ENCODE measurements around the gene CRLF3.

GRCh38 chr17:30824356-30825145 is at the start of gene CRLF3:
- TF ChIP-seq CTCF (conservative IDR thresholded peaks at IDR 0.05 in 1 of 2, IDR thresholded peaks at IDR 0.05 in 1 of 2; ENCODE audit: extremely low read depth in 1 of 2, insufficient read depth in 1 of 2, low read depth in 1 of 2, low read length in 2 of 2), result peak; percentile 30 to 51
- no peak for TF ChIP-seq EZH2 (IDR thresholded peaks at IDR 0.05; ENCODE audit: borderline replicate concordance, low read length)
